ENCODE results near the gene GRIK1. TPM values are rescaled to one million over a fixed set of nuclear protein-coding genes. Genes with fewer than 3 reads are reported as not detected.

GRIK1 gene
- total RNA-seq, 1 experiment from 2014 or later, result not detected

- peak; percentile 73 for DNase-seq
- Histone ChIP-seq H3K36me3 (replicated peaks; ENCODE audit: control insufficient read depth, insufficient read depth, low read length) (no peaks in the 10 kb centered on the region), H3K4me3 (ENCODE audit: insufficient read depth, low read depth, low read length) (no peak overlapping the region), H3K27me3 (ENCODE audit: control insufficient read depth, insufficient read depth, low read length) (no peaks in the 10 kb centered on the region)
These were observed 440.0 kb downstream of the GRIK1 start for GRCh38 chr21:29499734-29500343.

DNA sequence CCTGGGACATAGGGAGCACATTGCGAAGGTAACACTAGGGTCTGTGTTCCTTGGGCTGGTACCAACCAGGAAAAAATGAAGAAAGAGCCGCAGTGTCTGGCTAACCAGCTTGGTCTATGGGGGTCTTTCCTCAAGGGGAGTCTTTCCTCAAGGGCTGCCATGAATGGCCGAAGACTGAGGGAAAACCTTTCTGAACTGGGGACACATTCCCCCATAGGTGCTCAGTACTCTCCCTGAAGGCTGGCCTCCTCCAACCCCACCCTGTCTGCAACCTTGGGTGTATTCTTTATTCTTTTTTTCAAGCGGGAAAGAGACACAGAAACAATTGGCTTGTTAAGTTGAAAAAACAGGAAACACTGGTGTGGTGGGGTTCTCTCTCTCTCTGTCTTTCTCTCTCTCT lies 440.6 kb downstream of the GRIK1 start:
- Histone ChIP-seq H3K27me3 (ENCODE audit: control insufficient read depth, insufficient read depth, low read length) (no peaks in the 10 kb centered on the region), H3K4me3 (ENCODE audit: insufficient read depth, low read depth, low read length) (no peak overlapping the region), H3K36me3 (replicated peaks; ENCODE audit: control insufficient read depth, insufficient read depth, low read length) (no peaks in the 10 kb centered on the region)
- no peak for DNase-seq

GRCh38 chr21:29496337-29496736 lies 443.5 kb downstream of the GRIK1 start:
- Histone ChIP-seq H3K4me3 (ENCODE audit: insufficient read depth, low read depth, low read length) (no peak overlapping the region), H3K36me3 (replicated peaks; ENCODE audit: control insufficient read depth, insufficient read depth, low read length) (no peaks in the 10 kb centered on the region), H3K27me3 (ENCODE audit: control insufficient read depth, insufficient read depth, low read length) (no peaks in the 10 kb centered on the region)
- DNase-seq, result no peak

DNA sequence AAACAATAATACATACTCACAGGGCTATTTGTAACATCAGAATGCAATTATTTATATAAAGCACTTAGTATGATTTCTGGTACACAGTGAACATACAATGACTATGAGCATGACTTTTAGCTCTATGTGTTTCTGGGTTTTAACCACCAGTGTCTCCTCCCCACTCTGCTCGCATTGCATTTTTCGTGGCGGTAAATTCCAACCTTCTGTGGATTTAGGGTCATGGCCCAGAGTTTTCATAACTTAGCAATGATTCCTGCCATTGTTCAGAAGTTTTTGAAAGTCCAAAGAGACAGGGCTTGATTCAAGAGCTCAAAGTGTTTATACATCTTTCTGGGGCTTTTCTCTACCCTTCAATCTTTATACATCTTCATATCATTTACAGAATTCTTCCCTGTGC lies 449.8 kb downstream of the GRIK1 start:
- DNase-seq, result no peak

GRCh38 chr21:29487154-29487553 lies 452.6 kb downstream of the GRIK1 start:
- Histone ChIP-seq H3K27me3 (ENCODE audit: control insufficient read depth, insufficient read depth, low read length) (no peaks in the 10 kb centered on the region), H3K4me3 (ENCODE audit: insufficient read depth, low read depth, low read length) (no peak overlapping the region), H3K36me3 (replicated peaks; ENCODE audit: control insufficient read depth, insufficient read depth, low read length) (no peaks in the 10 kb centered on the region)
- DNase-seq, result peak; percentile 21

More for the DNA sequence above, 449.8 kb downstream of the GRIK1 start:
- H3K4me3 ChIP-seq (ENCODE audit: insufficient read depth, low read depth, low read length), result no peak overlapping the region
- no peaks in the 10 kb centered on the region for H3K27me3 ChIP-seq (ENCODE audit: control insufficient read depth, insufficient read depth, low read length)
- H3K36me3 ChIP-seq (replicated peaks; ENCODE audit: control insufficient read depth, insufficient read depth, low read length), result no peaks in the 10 kb centered on the region

Other genes starting within 250 kb of the GRIK1 start
- gene CLDN17, start 226.8 kb upstream of the GRIK1 start, total RNA-seq (2014; rRNA removed; shearing (Covaris generic)), result not detected in 2 replicates